DND-41 (cell line): ENCODE data around the gene RAD9A.

Experiments
- CTCF ChIP-seq: IDR thresholded peaks from 2 replicates; pipeline ENCODE4 v1.5.1; 2012; ENCODE audit warnings: borderline replicate concordance, low read length, moderate library complexity, mild to moderate bottlenecking; ENCODE audit not compliant: poor library complexity, severe bottlenecking; ENCODE audit errors: extremely low read depth
- EZH2 ChIP-seq: IDR thresholded peaks from 3 replicates; pipeline ENCODE4 v1.6.1; 2012; ENCODE audit warnings: borderline replicate concordance, low read depth, mild to moderate bottlenecking, moderate library complexity, low read length, inconsistent platforms; ENCODE audit not compliant: severe bottlenecking

DNA sequence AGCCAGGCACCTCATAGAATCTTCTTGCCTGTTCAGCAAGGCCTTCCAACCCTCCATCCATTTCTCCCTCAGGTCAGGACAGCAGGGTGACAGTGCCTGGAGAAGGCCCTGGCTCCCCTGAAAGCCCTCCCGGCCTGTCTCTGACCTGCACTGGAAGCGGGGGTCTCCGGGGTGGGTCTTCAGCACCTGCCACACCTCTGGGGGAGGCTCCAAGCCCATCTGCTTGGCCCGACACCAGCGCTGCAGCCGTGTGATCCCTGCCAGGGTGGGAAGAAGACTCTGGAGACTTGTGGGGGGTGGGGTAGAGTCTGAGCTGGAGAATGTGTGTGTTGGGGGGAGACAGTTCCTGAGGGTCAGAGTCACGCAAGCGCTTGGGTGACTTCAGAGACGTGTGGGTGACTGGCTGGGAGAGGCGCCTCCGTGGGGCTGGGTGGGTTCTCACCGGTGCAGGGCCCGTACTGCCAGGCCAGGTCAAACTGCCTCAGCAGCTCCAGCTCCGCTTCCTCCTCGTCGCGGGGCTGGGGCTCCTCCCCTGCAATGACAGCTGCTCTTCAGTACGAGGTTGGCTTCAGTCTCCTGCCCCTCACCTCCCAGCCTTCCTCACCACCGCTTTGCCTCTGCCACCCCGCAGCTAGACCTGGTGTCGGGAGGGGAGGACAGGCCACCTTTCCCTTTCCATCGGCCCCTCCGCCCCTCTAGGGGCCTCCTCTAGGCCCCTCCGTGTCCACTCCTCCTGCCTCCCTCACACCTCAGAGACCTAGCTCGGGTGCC is 39.1 kb upstream of the RAD9A start:
- no peak for TF ChIP-seq CTCF
- TF ChIP-seq EZH2 = no peak
